ENCODE results near the gene HELQ. TPM values are rescaled to one million over a fixed set of nuclear protein-coding genes. Genes with fewer than 3 reads are reported as not detected.

The HELQ gene
- total RNA-seq, 2 experiments from 2014 or later, result 14.0 to 16.2 TPM

DNA sequence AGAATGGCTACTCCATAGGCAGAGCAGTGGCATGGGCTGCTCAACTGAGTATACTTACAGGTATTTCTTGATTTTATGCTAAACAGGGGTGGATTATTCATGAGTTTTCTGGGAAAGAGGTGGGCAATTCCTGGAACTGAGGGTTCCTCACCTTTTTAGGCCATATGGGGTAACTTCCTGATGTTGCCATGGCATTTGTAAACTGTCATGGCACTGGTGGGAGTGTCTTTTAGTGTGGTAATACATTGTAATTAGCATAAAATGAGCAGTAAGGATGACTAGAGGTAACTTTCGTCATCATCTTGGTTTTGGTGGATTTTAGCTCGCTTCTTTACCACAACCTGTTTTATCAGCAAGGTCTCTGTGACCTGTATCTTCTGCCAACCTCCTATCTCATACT lies 72.8 kb downstream of the HELQ start:
- Mint-ChIP-seq H3K9me3 (peaks cover 30% of the 10 kb centered on the region), H3K4me3 (no peak overlapping the region), H3K4me1 (peaks cover 11% of the 10 kb centered on the region), H3K27ac (no peak overlapping the region), H3K36me3 (ENCODE audit: low read depth) (peaks cover 5% of the 10 kb centered on the region), H3K27me3 (peaks cover 3% of the 10 kb centered on the region)
- CTCF ChIA-PET, result interaction anchor here (1.3 kb wide), 1 partner anchor 98 kb away, joined by 4 read pairs; the partner anchor contains the start of gene COQ2
- no peak for DNase-seq
- POLR2A ChIA-PET, result no interaction called here

DNA sequence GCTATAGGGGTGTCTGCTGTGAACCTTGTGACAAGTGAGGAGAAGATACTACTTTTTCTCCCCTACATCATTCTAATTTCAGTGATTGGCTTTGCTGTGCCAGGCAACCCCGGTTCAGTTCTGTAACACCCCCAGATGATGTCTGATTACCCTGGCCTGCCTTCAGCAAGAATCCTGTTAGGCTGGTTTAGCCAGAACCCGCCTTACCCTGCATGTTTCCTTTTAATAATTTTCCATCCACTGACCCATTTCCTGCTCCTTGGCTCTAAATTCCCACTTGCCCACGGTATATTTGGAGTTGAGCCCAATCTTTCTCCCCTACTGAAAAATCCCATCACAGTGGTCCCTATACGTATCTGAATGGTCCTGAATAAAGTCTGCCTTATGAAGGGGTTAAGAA lies 74.5 kb downstream of the HELQ start:
- ChIA-PET CTCF (interaction anchor here (0.6 kb wide), 1 partner anchor 26 kb away, joined by 3 read pairs; no protein-coding TSS in a partner anchor), POLR2A (no interaction called here)
- peaks cover 5% of the 10 kb centered on the region for H3K36me3 Mint-ChIP-seq (ENCODE audit: low read depth)
- DNase-seq, result no peak
- peaks cover 37% of the 10 kb centered on the region for H3K9me3 Mint-ChIP-seq
- peaks cover 4% of the 10 kb centered on the region for H3K4me1 Mint-ChIP-seq
- H3K4me3 Mint-ChIP-seq, result no peak overlapping the region
- no peak overlapping the region for H3K27ac Mint-ChIP-seq
- H3K27me3 Mint-ChIP-seq, result peaks cover 3% of the 10 kb centered on the region

DNA sequence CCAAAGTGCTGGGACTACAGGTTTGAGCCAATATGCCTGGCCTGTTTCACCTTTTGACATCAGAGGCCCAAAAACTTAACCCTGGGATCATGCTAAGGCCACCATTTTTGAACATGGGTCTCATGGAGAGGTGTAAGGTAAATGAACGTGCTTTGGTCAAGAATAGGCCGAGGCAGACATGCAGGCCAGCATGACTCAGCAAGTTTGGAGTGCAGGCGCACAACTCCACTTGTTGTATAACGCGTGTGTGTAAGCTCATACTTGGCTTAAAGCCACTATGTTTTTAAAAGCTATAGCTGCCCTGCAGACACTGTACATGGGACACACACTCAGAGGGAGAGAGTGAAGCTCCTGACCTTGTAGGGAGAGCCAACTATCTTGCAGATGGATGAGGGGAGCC lies 77.2 kb downstream of the HELQ start:
- Mint-ChIP-seq H3K27ac (no peak overlapping the region), H3K36me3 (ENCODE audit: low read depth) (peaks cover 5% of the 10 kb centered on the region), H3K4me1 (peaks cover 4% of the 10 kb centered on the region), H3K27me3 (peaks cover 3% of the 10 kb centered on the region), H3K9me3 (peaks cover 36% of the 10 kb centered on the region), H3K4me3 (no peak overlapping the region)
- POLR2A ChIA-PET, result no interaction called here
- CTCF ChIA-PET, result interaction anchor here (0.8 to 1.5 kb wide), 4 partner anchors 9 to 21 kb away, joined by 3 to 5 read pairs (median 4); no protein-coding TSS in a partner anchor
- DNase-seq, result no peak

DNA sequence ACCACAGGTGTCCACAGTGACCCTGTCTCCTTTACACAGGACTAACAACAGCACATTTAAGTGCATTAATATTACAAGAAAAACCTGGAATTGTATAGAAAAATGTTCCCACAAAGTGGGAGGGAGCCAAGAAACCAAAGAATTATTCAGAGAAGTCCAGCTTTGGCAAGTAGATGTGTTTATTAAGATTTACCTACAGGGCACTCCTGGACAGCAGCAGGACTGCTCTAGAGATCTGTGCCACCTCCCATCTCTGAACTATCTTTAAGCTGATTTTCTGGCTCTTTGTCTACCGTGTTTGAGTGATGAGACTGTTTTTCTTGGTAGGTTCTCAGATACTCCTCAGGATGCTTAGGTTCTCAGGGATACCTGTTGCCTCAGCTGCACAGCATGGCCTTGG lies 82.7 kb downstream of the HELQ start:
- Mint-ChIP-seq H3K36me3 (ENCODE audit: low read depth) (no peaks in the 10 kb centered on the region), H3K9me3 (peaks cover 17% of the 10 kb centered on the region)

DNA sequence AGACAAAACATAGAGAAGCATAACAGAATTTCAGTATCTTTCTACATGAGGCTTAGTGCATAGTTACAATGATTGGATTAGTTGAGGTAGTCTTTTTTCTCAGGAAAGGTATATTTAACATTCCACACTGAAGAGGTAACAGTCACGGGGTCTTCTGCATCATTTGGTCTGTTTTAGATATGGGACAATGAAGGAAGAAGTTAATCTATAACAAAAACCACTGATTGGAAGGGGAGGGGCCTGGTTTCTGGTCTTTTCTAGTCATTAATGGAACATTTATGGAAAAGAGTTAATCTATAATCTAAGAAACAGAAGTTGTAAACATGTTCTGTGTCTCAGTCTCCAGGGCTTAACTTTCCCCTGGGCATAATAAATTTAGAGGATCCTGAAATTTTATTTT lies 83.7 kb downstream of the HELQ start:
- Mint-ChIP-seq H3K4me1 (peaks cover 10% of the 10 kb centered on the region), H3K9me3 (peaks cover 9% of the 10 kb centered on the region), H3K27me3 (peaks cover 7% of the 10 kb centered on the region), H3K4me3 (no peak overlapping the region), H3K36me3 (ENCODE audit: low read depth) (no peaks in the 10 kb centered on the region), H3K27ac (no peak overlapping the region)
- ChIA-PET POLR2A (no interaction called here), CTCF (interaction anchor here (1.0 kb wide), 1 partner anchor 9 kb away, joined by 5 read pairs; no protein-coding TSS in a partner anchor)
- DNase-seq, result no peak

More for the DNA sequence above, 82.7 kb downstream of the HELQ start:
- Mint-ChIP-seq H3K4me1 (peaks cover 10% of the 10 kb centered on the region), H3K27me3 (peaks cover 2% of the 10 kb centered on the region), H3K4me3 (no peak overlapping the region), H3K27ac (no peak overlapping the region)
- DNase-seq, result no peak
- POLR2A ChIA-PET, result no interaction called here
- CTCF ChIA-PET, result interaction anchor here (1.0 kb wide), 1 partner anchor 10 kb away, joined by 5 read pairs; no protein-coding TSS in a partner anchor

DNA sequence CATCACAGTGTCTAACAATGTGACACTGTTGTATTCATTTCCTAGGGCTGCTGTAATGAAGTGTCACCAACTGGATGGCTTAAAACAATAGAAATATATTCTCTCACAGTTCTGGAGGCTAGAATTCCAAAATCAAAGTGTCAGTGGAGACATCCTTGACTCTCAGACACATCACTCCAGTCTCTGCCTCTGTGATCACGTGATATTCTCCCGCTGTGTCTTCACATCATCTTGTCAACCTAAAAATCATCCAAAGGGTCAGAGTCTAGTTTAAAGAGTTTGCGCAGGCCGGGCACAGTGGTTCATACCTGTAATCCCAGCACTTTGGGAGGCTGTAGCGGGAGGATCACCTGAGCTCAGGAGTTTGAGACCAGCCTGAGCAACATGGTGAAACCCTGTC lies 84.4 kb downstream of the HELQ start:
- H3K27ac Mint-ChIP-seq, result no peak overlapping the region
- CTCF ChIA-PET, result interaction anchor here (0.8 kb wide), 1 partner anchor 10 kb away, joined by 3 read pairs; no protein-coding TSS in a partner anchor

DNA sequence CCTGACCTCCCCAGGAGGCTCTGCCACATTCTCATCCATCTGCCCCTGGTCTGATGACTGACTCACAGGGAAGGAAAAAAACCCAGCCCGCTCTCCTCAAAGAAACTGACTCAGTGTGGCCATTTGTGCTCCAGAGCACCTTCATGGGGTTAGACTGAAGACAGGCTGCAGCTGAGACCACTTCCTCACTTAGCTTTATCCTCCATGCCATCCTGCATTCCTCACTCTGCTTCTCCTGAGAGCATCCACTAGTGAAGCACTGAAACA lies 85.0 kb downstream of the HELQ start:
- Mint-ChIP-seq H3K27ac (no peak overlapping the region), H3K9me3 (no peaks in the 10 kb centered on the region), H3K4me1 (peaks cover 10% of the 10 kb centered on the region), H3K27me3 (peaks cover 9% of the 10 kb centered on the region), H3K36me3 (ENCODE audit: low read depth) (no peaks in the 10 kb centered on the region), H3K4me3 (no peak overlapping the region)
- no peak for DNase-seq
- ChIA-PET CTCF (interaction anchor here (0.5 to 1.5 kb wide), 5 partner anchors 8 to 351 kb away, joined by 3 to 5 read pairs (median 4); no protein-coding TSS in a partner anchor), POLR2A (interaction anchor here (0.6 kb wide), 1 partner anchor 187 kb away, joined by 3 read pairs; no protein-coding TSS in a partner anchor)

More for the DNA sequence above, 84.4 kb downstream of the HELQ start:
- no peaks in the 10 kb centered on the region for H3K36me3 Mint-ChIP-seq (ENCODE audit: low read depth)
- H3K9me3 Mint-ChIP-seq, result peaks cover 5% of the 10 kb centered on the region
- peaks cover 10% of the 10 kb centered on the region for H3K4me1 Mint-ChIP-seq
- H3K27me3 Mint-ChIP-seq, result peaks cover 7% of the 10 kb centered on the region
- DNase-seq, result no peak
- POLR2A ChIA-PET, result no interaction called here
- H3K4me3 Mint-ChIP-seq, result no peak overlapping the region

DNA sequence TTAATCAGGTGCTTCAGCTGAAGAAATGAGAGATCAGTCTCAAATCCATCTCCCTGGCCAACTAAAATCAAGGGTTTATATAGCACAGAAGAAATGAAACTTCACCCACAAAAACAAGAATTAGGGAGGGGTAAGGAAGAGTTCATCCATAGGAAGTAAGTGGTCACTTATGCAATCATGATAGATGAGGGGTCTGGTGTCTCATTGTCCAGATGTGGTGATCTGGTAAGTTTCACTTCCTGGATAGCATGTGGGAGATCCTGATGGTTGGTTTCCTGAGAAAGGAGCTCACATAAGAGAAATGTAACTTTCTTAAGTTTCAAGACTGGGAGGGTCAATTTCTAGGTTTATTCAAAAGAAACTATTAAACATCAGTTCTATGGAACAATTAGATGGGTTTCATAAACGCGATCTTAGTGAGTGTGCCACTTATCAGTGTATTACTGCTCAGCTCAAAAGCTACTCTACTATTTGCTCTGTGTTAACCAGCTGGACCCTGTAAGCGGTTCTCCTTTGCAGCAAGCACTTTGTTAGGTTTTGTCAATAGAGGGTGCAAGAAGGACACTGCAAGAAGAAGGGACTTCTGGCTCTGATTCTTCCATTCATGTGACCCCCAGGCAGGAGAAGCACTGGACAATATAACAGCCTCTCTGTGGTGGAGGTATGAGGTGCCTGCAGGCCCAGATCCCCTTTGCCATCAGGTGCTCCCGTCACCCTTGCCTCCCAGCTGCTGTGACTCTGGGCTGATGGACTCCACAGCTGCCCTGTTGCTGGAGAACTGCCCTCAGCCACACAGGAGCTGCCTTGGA lies 85.6 kb downstream of the HELQ start:
- peaks cover 11% of the 10 kb centered on the region for H3K27me3 Mint-ChIP-seq
- peaks cover 10% of the 10 kb centered on the region for H3K4me1 Mint-ChIP-seq
- H3K4me3 Mint-ChIP-seq, result no peak overlapping the region
- no peaks in the 10 kb centered on the region for H3K36me3 Mint-ChIP-seq (ENCODE audit: low read depth)
- no peak for DNase-seq
- no peak overlapping the region for H3K27ac Mint-ChIP-seq
- H3K9me3 Mint-ChIP-seq, result no peaks in the 10 kb centered on the region
- ChIA-PET POLR2A (interaction anchor here (0.6 kb wide), 1 partner anchor 188 kb away, joined by 3 read pairs; no protein-coding TSS in a partner anchor), CTCF (interaction anchor here (0.5 to 1.5 kb wide), 4 partner anchors 9 to 350 kb away, joined by 3 to 5 read pairs (median 4); no protein-coding TSS in a partner anchor)

DNA sequence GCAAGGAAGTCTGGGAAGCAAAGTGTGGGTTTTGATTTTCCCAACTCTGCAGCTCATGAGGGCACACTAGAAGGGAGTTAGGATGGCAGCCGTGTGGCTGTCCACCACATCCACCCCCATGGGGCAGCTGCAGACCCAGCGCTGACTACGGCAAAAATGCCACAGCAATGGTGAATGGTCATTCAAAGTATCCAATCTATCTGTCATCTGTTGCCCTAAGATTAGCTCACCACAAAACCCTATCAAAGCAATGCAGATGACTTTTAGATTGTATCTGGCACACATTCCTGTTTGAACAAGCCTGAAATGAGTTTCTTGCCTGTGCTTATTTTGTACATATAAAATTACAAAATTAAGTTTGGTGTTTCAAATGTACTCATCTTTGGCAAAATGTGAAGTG lies 91.3 kb downstream of the HELQ start:
- DNase-seq, result no peak
- no peak overlapping the region for H3K4me3 Mint-ChIP-seq
- H3K4me1 Mint-ChIP-seq, result peaks cover 2% of the 10 kb centered on the region
- CTCF ChIA-PET, result interaction anchor here (0.7 to 1.1 kb wide), 2 partner anchors 399 to 407 kb away, joined by 3 read pairs; no protein-coding TSS in a partner anchor
- H3K36me3 Mint-ChIP-seq (ENCODE audit: low read depth), result no peaks in the 10 kb centered on the region
- H3K27ac Mint-ChIP-seq, result no peak overlapping the region
- no peaks in the 10 kb centered on the region for H3K9me3 Mint-ChIP-seq
- POLR2A ChIA-PET, result no interaction called here
- peaks cover 9% of the 10 kb centered on the region for H3K27me3 Mint-ChIP-seq

DNA sequence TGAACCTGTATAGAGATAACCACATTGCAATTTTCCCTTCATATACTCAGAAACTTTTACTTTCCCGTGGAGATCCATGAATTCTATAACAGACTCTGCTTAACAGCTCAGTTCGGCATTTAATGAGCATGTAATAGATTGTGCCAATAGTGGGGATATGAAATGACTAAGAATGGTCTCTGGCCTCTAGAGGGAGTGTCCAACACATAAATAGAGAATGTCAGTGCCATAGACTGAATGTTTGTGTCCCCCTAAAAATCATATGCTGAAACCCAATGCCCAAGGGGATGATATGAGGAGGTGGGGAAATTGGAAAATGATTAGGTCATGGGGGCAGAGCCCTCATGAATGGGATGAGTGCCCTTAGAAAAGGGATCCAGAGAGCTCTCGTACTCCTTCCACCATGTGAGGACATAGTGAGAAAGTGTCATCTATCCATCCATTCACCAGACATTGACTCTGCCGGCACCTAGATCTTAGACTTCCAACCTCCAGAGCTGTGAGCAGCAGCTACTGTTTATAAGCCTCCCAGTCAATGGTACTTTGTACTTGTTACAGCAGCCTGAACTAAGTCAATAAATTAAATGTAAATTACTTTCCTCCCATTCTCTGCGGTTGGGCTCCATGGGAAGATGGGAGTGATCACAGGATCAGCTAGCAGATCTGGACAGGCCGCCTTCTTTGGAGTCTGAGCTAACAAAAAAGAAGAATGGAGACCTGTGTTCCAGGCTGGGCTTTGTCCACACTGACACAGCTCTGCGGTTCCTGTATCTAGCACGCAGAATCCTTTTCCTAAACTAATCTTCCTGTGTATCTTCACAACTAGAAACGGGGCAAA lies 92.9 kb downstream of the HELQ start:
- Mint-ChIP-seq H3K27ac (no peak overlapping the region), H3K9me3 (no peaks in the 10 kb centered on the region), H3K4me1 (no peaks in the 10 kb centered on the region), H3K36me3 (ENCODE audit: low read depth) (no peaks in the 10 kb centered on the region), H3K4me3 (no peak overlapping the region), H3K27me3 (peaks cover 7% of the 10 kb centered on the region)
- ChIA-PET CTCF (interaction anchor here (1.2 to 3.9 kb wide), 3 partner anchors 10 to 30 kb away, joined by 3 to 12 read pairs (median 5); no protein-coding TSS in a partner anchor), POLR2A (no interaction called here)
- DNase-seq, result no peak

DNA sequence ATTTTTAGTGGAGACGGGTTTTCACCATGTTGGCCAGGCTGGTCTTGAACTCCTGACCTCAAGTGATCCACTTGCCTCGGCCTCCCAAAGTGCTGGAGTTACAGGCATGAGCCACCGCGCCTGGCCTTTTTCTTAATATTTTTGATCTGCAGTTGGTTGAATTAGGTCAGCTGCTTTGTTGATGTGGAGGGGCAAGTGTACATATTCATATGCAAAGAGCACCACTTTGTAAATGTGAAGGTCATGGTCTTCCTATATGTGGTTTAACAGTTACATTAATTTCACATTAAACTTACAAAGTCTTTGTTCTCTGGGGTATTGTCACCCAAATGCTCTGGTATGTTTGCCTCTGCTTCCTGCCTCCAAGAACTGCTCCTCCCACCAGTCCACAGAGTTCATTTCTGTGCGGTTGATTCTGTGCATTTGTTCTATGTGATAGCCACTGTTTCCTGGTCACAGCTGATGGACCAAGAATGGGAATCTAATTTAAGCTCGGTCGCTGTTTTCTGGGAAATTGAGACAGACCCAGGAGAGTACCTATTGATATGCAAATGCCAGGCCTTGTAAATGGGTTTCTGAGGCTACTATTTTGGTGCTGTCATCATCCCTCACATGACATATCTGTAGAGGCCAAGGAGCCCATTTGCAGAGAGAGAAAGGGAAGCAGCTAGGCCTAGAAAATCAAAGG lies 94.1 kb downstream of the HELQ start:
- Mint-ChIP-seq H3K9me3 (no peaks in the 10 kb centered on the region), H3K36me3 (ENCODE audit: low read depth) (no peaks in the 10 kb centered on the region), H3K4me1 (peaks cover 6% of the 10 kb centered on the region), H3K27me3 (peaks cover 4% of the 10 kb centered on the region), H3K27ac (no peak overlapping the region), H3K4me3 (no peak overlapping the region)
- no peak for DNase-seq
- ChIA-PET CTCF (interaction anchor here (0.7 to 3.9 kb wide), 4 partner anchors 10 to 28 kb away, joined by 3 to 12 read pairs (median 3); no protein-coding TSS in a partner anchor), POLR2A (no interaction called here)

DNA sequence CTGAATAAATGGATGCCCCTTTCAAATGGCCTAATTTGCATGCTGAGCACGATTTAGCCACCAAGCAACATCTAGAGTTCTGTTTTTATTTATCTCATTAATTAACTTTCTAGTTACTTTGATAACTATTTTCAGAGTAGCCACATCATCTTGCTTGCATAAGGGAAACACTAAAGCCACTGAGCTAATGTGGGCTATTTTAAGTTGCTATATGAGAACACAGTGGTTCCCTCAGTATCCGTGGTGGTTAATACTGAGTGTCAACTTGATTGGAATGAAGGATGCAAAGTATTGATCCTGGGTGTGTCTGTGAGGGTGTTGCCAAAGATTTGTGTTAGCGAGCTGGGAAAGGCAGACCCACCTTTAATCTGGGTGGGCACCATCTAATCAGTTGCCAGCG lies 95.6 kb downstream of the HELQ start:
- H3K4me3 Mint-ChIP-seq, result no peak overlapping the region
- DNase-seq, result no peak
- no peaks in the 10 kb centered on the region for H3K27me3 Mint-ChIP-seq
- peaks cover 10% of the 10 kb centered on the region for H3K4me1 Mint-ChIP-seq
- CTCF ChIA-PET, result interaction anchor here (0.6 to 3.9 kb wide), 5 partner anchors 15 to 50 kb away, joined by 3 to 12 read pairs (median 3); no protein-coding TSS in a partner anchor
- no peaks in the 10 kb centered on the region for H3K36me3 Mint-ChIP-seq (ENCODE audit: low read depth)
- H3K9me3 Mint-ChIP-seq, result no peaks in the 10 kb centered on the region
- no peak overlapping the region for H3K27ac Mint-ChIP-seq
- POLR2A ChIA-PET, result no interaction called here

All from activated CD4-positive, alpha-beta T cell treated with anti-CD3 and anti-CD28 coated beads, Interleukin-2, amount 10 ng/mL, durations not matched to agents 7 days and 5 days (primary cell).